DOHH2 (cell line): ENCODE data around the gene UROC1.

Source experiments
- EZH2phosphoT487 ChIP-seq: fragments of 200-600 bp; sonication (generic); IDR thresholded peaks from 2 replicates; pipeline ENCODE4 v1.6.1; 2017; ENCODE audit warnings: borderline replicate concordance, mild to moderate bottlenecking, antibody characterized with exemption, low read length, moderate library complexity, mixed read lengths
- TF ChIP-seq, protein P1 (sequence below): fragments of 200-600 bp; sonication (generic); IDR thresholded peaks from one replicate; pipeline ENCODE4 v1.5.1; 2014; ENCODE audit warnings: antibody characterized with exemption, mild to moderate bottlenecking, low read depth, low read length; ENCODE audit not compliant: poor library complexity, severe bottlenecking

DNA sequence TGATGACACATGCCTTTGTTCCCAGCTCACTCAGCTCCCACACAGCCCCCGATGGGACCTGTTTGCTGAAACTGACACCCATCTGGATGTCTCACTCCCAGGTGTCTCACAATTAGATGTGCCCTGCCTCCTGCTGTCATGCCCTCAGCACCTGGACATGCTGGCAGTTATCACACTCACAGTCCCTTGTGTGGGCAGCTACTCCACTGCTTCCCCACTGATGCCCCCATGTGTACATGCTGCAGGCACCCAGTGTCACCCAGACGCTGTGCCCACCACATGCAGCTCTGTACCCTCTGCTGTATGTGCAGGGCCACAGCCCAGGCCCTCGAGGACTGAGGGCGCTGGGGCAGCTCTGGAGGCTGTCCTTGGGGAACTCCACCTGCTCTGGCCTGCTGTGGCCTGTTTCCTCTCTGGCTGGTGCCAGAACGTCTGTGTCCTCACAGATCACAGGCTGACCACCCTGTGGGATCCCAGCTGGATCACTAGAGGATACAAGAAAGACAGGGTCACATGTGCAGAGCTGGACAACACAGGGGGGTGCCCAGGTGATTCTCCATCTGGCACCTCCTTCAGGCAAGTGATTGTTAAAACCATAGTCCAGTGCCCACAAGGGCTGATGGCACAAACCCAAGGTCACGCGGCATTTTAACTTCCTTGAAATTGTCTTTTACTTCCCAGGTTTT is 27.2 kb upstream of the UROC1 start:
- TF ChIP-seq, protein P1, sequence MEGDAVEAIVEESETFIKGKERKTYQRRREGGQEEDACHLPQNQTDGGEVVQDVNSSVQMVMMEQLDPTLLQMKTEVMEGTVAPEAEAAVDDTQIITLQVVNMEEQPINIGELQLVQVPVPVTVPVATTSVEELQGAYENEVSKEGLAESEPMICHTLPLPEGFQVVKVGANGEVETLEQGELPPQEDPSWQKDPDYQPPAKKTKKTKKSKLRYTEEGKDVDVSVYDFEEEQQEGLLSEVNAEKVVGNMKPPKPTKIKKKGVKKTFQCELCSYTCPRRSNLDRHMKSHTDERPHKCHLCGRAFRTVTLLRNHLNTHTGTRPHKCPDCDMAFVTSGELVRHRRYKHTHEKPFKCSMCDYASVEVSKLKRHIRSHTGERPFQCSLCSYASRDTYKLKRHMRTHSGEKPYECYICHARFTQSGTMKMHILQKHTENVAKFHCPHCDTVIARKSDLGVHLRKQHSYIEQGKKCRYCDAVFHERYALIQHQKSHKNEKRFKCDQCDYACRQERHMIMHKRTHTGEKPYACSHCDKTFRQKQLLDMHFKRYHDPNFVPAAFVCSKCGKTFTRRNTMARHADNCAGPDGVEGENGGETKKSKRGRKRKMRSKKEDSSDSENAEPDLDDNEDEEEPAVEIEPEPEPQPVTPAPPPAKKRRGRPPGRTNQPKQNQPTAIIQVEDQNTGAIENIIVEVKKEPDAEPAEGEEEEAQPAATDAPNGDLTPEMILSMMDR = no peak
- no peak for TF ChIP-seq EZH2phosphoT487
